GM12872 (cell line): ENCODE results near the gene LINC00305.

Experiments used
- CTCF ChIP-seq: IDR thresholded peaks from 3 replicates; pipeline ENCODE4 v1.5.1; 2011; ENCODE audit warnings: low read depth, mild to moderate bottlenecking, low read length, moderate library complexity; ENCODE audit not compliant: insufficient read depth

LINC00305 gene

GRCh38 chr18:64148988-64149387, at the start of gene LINC00305:
LINC00305 (minus strand) TSS chr18:64149088.
- TF ChIP-seq CTCF = no peak

GRCh38 chr18:64191069-64191468, 42.2 kb upstream of the LINC00305 start:
- no peak for TF ChIP-seq CTCF

- TF ChIP-seq CTCF = no peak
Measured at GRCh38 chr18:64185987-64186386, 37.1 kb upstream of the LINC00305 start.

- no peak for TF ChIP-seq CTCF
Measured at GRCh38 chr18:64183665-64184064, 34.8 kb upstream of the LINC00305 start.

GRCh38 chr18:64180617-64181016, 31.7 kb upstream of the LINC00305 start:
- no peak for TF ChIP-seq CTCF

GRCh38 chr18:64180171-64180570, 31.3 kb upstream of the LINC00305 start:
- no peak for TF ChIP-seq CTCF

- TF ChIP-seq CTCF = no peak
Measured at GRCh38 chr18:64179556-64180080, 30.7 kb upstream of the LINC00305 start.

- TF ChIP-seq CTCF = no peak
Measured at GRCh38 chr18:64178860-64179259, 30.0 kb upstream of the LINC00305 start.
